IMR-90 (cell line): ENCODE results near the gene THEM4.
"Not testable (repeated sequence)": the region's sequence is repeated elsewhere in the genome, so short reads cannot be mapped to it uniquely, and the experiment has no call there.

Experiments used
- CEBPB ChIP-seq: IDR thresholded peaks from 2 replicates; pipeline ENCODE4 v1.6.1; 2012; ENCODE audit warnings: low read depth, low read length, improper control_type of control experiment
- CTCF ChIP-seq: conservative IDR thresholded peaks from 2 replicates; pipeline ENCODE4 v1.5.1; 2012; ENCODE audit warnings: mild to moderate bottlenecking, low read depth, low read length, improper control_type of control experiment
- ELK1 ChIP-seq: fragments of 150-350 bp; IDR thresholded peaks from 2 replicates; pipeline ENCODE4 v1.6.1; 2016; ENCODE audit warnings: low read depth, mild to moderate bottlenecking, low read length, moderate library complexity, borderline replicate concordance
- RFX5 ChIP-seq: IDR thresholded peaks from 2 replicates; pipeline ENCODE4 v1.8.0; 2012; ENCODE audit warnings: low read depth, mild to moderate bottlenecking, low read length, moderate library complexity
- SMC3 ChIP-seq: fragments of 150-350 bp; IDR thresholded peaks from 2 replicates; pipeline ENCODE4 v1.6.1; 2016; ENCODE audit warnings: low read depth, mild to moderate bottlenecking, antibody characterized with exemption, low read length, moderate library complexity

- not testable (repeated sequence) for TF ChIP-seq CEBPB, CTCF, RFX5, SMC3, ELK1
These were observed 25.4 kb downstream of the THEM4 start for GRCh38 chr1:151883898-151884297.
